ENCODE data around the gene MCF2L. TPM values are rescaled to one million over a fixed set of nuclear protein-coding genes. Genes with fewer than 3 reads are reported as not detected.

Gene MCF2L
- polyA plus RNA-seq, 1 donor from 2014 or later = 88.0 TPM

GRCh38 chr13:113076681-113077401 is 107.8 kb downstream of the MCF2L start:
- Histone ChIP-seq H3K27me3 (ENCODE audit: insufficient read depth, low read depth, low read length) (no peaks in the 10 kb centered on the region), H3F3A (ENCODE audit: insufficient read depth, low read length, poor library complexity, severe bottlenecking) (no peaks in the 10 kb centered on the region), H3K4me3 (ENCODE audit: low read length) (no peak overlapping the region), H3K9me3 (ENCODE audit: low read length) (no peaks in the 10 kb centered on the region), H2AFZ (ENCODE audit: low read depth, low read length) (no peak overlapping the region), H3K9ac (ENCODE audit: low read length) (no peak overlapping the region), H4K20me1 (ENCODE audit: insufficient read depth) (no peaks in the 10 kb centered on the region), H3K79me2 (replicated peaks; ENCODE audit: insufficient read depth, low read length) (no peaks in the 10 kb centered on the region), H3K36me3 (ENCODE audit: insufficient read depth, low read length) (peaks cover 5% of the 10 kb centered on the region), H3K4me2 (ENCODE audit: low read length) (no peak overlapping the region), H3K27ac (ENCODE audit: low read length) (no peak overlapping the region), H3K9me2 (ENCODE audit: insufficient read depth, low read length) (no peaks in the 10 kb centered on the region)
- TF ChIP-seq EP300 (conservative IDR thresholded peaks at IDR 0.05; ENCODE audit: poor library complexity, severe bottlenecking) = no peak
- TF ChIP-seq RAD21 (conservative IDR thresholded peaks at IDR 0.05) = no peak
- no peak for TF ChIP-seq REST (IDR thresholded peaks at IDR 0.05; ENCODE audit: borderline replicate concordance)
- TF ChIP-seq MXI1 (conservative IDR thresholded peaks at IDR 0.05; ENCODE audit: poor library complexity, severe bottlenecking) = no peak
- no peak for TF ChIP-seq TAF1 (IDR thresholded peaks at IDR 0.05; ENCODE audit: low read depth)
- TF ChIP-seq POLR2AphosphoS5 (IDR thresholded peaks at IDR 0.05) = no peak
- no peak for TF ChIP-seq CTCF (IDR thresholded peaks at IDR 0.05; ENCODE audit: poor library complexity, severe bottlenecking)
- no peak for TF ChIP-seq SMC3 (conservative IDR thresholded peaks at IDR 0.05; ENCODE audit: poor library complexity)
- no peak for TF ChIP-seq EZH2 (IDR thresholded peaks at IDR 0.05; ENCODE audit: borderline replicate concordance, insufficient read depth, low read length, poor library complexity, severe bottlenecking)

GRCh38 chr13:113077566-113077952 is 108.5 kb downstream of the MCF2L start:
- no peak overlapping the region for H3K27ac ChIP-seq (ENCODE audit: low read length)
- H3K4me2 ChIP-seq (ENCODE audit: low read length) = no peak overlapping the region
- H3K9ac ChIP-seq (ENCODE audit: low read length) = no peak overlapping the region
- no peak for TF ChIP-seq CTCF (IDR thresholded peaks at IDR 0.05; ENCODE audit: poor library complexity, severe bottlenecking)
- TF ChIP-seq TAF1 (IDR thresholded peaks at IDR 0.05; ENCODE audit: low read depth) = no peak
- TF ChIP-seq EZH2 (IDR thresholded peaks at IDR 0.05; ENCODE audit: borderline replicate concordance, insufficient read depth, low read length, poor library complexity, severe bottlenecking) = no peak
- no peak for TF ChIP-seq MXI1 (conservative IDR thresholded peaks at IDR 0.05; ENCODE audit: poor library complexity, severe bottlenecking)
- no peak for TF ChIP-seq POLR2AphosphoS5 (IDR thresholded peaks at IDR 0.05)
- TF ChIP-seq REST (IDR thresholded peaks at IDR 0.05; ENCODE audit: borderline replicate concordance) = no peak
- TF ChIP-seq EP300 (conservative IDR thresholded peaks at IDR 0.05; ENCODE audit: poor library complexity, severe bottlenecking) = no peak
- TF ChIP-seq SMC3 (conservative IDR thresholded peaks at IDR 0.05; ENCODE audit: poor library complexity) = no peak
- TF ChIP-seq RAD21 (conservative IDR thresholded peaks at IDR 0.05) = no peak
- peaks cover 5% of the 10 kb centered on the region for H3K36me3 ChIP-seq (ENCODE audit: insufficient read depth, low read length)
- H3K4me3 ChIP-seq (ENCODE audit: low read length) = no peak overlapping the region
- H3F3A ChIP-seq (ENCODE audit: insufficient read depth, low read length, poor library complexity, severe bottlenecking) = no peaks in the 10 kb centered on the region
- H4K20me1 ChIP-seq (ENCODE audit: insufficient read depth) = no peaks in the 10 kb centered on the region
- no peaks in the 10 kb centered on the region for H3K27me3 ChIP-seq (ENCODE audit: insufficient read depth, low read depth, low read length)
- no peaks in the 10 kb centered on the region for H3K79me2 ChIP-seq (replicated peaks; ENCODE audit: insufficient read depth, low read length)
- no peak overlapping the region for H2AFZ ChIP-seq (ENCODE audit: low read depth, low read length)
- H3K9me2 ChIP-seq (ENCODE audit: insufficient read depth, low read length) = no peaks in the 10 kb centered on the region
- no peaks in the 10 kb centered on the region for H3K9me3 ChIP-seq (ENCODE audit: low read length)

All from neural cell (in vitro differentiated cells).